Measurements from ENCODE around the gene COPZ1.

Gene COPZ1

DNA sequence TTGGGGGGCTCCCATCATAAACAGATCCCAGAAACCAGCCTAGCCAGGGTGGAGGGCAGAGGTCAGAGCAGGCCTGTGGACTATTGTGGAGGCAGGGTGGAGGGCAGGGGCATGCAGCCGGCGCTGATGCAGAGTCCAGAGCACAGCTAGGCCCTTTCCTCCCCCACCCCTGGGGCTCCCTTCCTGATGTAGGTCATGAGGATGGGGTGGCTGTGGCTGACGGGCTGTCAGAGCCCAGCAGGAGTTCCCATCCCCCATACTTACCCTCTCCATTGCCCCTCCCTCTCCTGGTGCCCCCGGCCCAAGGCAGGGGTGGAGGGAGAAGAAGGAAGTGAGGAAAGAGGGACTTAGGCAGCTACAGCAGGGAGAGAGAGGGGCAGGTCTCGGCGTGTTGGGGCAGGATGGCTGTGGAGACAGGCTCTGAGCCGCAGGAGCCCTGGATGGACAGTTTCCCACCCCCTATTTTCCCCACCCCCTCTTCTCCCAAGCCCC is 65.3 kb downstream of the COPZ1 start:
- no peaks in the 10 kb centered on the region for H3K9me3 ChIP-seq (ENCODE audit: control insufficient read depth, low read length)
- 2 to 5% methylated on average over 5 to 6 of the region's 7 CpGs for WGBS, 2 experiments
- H3K27me3 ChIP-seq (ENCODE audit: control insufficient read depth, insufficient read depth, low read length, poor library complexity, severe bottlenecking) = no peaks in the 10 kb centered on the region
- H3K4me1 ChIP-seq (ENCODE audit: control insufficient read depth, insufficient read depth, low read length) = peaks cover 64% of the 10 kb centered on the region
- H3K27ac ChIP-seq (ENCODE audit: insufficient read depth, low read depth, low read length, poor library complexity, severe bottlenecking) = no peak overlapping the region
- H3K4me3 ChIP-seq (ENCODE audit: insufficient read depth, low read depth, low read length) = peak overlapping the region; percentile 68
- no peaks in the 10 kb centered on the region for H3K36me3 ChIP-seq (ENCODE audit: control insufficient read depth, insufficient read depth, low read length)

DNA sequence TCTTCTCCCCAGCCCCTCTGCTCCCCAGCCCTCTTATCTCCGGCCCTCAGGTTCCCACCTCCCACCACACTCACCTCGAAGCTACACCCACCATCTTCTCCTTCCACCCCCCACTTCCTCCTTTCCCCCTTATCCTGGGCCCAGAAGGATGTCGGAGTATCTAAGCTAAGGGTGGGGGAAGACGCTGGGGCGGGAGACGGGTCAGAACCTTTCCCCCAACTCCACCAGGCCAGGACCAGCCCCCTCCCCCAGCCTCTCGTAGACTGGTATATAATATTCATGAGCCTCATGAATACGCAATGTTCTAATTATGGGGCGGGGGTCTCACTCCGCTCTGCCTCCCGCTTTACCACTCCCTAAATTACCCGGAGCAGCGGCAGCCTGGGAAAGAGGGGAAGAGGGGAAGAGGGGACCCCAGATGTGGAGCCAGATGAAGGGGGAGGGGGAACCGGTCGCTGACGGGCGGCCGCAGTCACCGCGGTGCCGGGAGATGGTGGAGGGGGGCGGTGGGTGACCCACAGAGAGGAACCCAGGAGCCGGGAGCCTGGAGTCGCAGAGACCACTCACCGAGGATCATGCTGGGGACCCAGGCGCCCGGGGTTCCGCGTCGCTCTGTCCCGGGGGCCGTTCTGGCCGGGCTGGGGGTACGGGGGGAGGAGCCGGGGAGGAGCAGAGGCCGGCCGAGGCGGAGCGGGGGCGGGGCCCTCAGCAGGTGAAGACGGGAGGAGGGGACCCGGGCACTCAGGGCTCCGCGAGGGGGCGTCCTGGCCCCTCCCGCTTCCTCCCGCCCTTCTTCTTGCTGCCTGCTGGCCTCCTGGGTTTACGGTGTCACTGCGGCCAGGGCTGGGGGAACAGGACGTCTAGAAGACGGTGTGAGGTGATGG is 66.0 kb downstream of the COPZ1 start:
- Histone ChIP-seq H3K27ac (ENCODE audit: insufficient read depth, low read depth, low read length, poor library complexity, severe bottlenecking) (peak overlapping the region; percentile 48), H3K4me3 (ENCODE audit: insufficient read depth, low read depth, low read length) (peak overlapping the region; percentile 68), H3K4me1 (ENCODE audit: control insufficient read depth, insufficient read depth, low read length) (peaks cover 57% of the 10 kb centered on the region), H3K27me3 (ENCODE audit: control insufficient read depth, insufficient read depth, low read length, poor library complexity, severe bottlenecking) (no peaks in the 10 kb centered on the region), H3K36me3 (ENCODE audit: control insufficient read depth, insufficient read depth, low read length) (peaks cover 6% of the 10 kb centered on the region), H3K9me3 (ENCODE audit: control insufficient read depth, low read length) (no peaks in the 10 kb centered on the region)
- 1% methylated on average over 46 to 51 of the region's 51 CpGs for WGBS, 2 experiments

DNA sequence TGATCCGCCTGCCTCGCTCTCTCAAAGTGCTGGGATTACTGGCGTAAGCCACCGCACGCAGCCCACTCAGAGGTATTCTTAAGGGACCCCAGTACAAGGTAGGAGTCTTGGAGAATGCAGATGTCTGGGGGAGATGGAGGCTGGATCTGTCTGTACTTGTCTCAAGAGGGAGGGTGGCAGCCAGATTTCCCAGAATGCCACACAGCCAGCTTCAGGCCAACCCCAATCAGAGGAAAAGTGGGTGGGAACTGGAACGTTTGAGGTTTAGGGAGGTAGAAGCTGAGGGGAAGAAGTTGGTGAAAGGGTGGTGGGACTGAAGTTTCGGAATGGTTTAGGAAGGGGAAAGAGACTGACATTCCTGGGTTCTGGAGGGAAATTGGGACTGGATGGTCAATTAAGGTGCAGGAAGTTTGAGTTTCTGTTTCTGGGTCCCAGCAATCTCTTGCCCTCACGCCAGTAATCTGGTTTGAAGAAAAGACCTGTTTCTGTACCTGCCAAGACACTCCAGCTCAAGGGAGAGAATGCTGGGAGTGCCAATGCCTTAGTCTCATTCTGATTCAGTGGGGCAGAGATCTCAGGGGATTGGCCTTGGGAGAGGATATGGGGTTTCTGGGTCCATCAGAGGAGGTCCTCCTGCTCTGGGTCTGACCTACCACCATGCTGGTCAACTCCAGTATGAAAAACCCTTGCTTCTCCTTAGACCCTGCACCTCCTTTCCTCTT is 67.7 kb downstream of the COPZ1 start:
- Histone ChIP-seq H3K9me3 (ENCODE audit: control insufficient read depth, low read length) (no peaks in the 10 kb centered on the region), H3K4me1 (ENCODE audit: control insufficient read depth, insufficient read depth, low read length) (peaks cover 40% of the 10 kb centered on the region), H3K27me3 (ENCODE audit: control insufficient read depth, insufficient read depth, low read length, poor library complexity, severe bottlenecking) (no peaks in the 10 kb centered on the region), H3K4me3 (ENCODE audit: insufficient read depth, low read depth, low read length) (no peak overlapping the region), H3K27ac (ENCODE audit: insufficient read depth, low read depth, low read length, poor library complexity, severe bottlenecking) (no peak overlapping the region), H3K36me3 (ENCODE audit: control insufficient read depth, insufficient read depth, low read length) (peaks cover 20% of the 10 kb centered on the region)
- WGBS, 2 experiments = 86 to 89% methylated on average over 8 of the region's 8 CpGs

DNA sequence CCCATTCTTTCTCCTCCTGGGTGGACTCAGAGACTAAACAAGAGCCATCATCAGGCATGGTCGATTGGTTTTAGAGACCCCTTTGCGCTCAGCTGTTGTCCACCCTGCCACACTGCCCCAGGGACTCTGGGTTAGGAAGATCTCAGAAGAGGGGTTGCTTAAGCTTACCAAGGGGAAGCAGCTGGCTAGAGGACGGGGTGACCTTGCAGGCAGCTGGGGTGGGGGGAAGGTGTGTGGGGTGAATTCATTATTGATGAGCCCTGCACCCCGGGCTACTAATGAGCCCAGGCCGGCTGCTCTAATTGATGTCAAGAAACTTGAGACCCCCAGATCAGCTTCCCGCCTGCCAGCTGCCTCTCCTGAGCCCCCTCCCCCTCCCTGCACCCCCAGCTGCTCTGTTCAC is 68.3 kb downstream of the COPZ1 start:
- H3K4me1 ChIP-seq (ENCODE audit: control insufficient read depth, insufficient read depth, low read length) = peaks cover 34% of the 10 kb centered on the region
- no peaks in the 10 kb centered on the region for H3K9me3 ChIP-seq (ENCODE audit: control insufficient read depth, low read length)
- WGBS, 2 experiments = 60 to 62% methylated on average over 6 of the region's 6 CpGs
- no peaks in the 10 kb centered on the region for H3K27me3 ChIP-seq (ENCODE audit: control insufficient read depth, insufficient read depth, low read length, poor library complexity, severe bottlenecking)
- peaks cover 23% of the 10 kb centered on the region for H3K36me3 ChIP-seq (ENCODE audit: control insufficient read depth, insufficient read depth, low read length)
- peak overlapping the region; percentile 30 for H3K27ac ChIP-seq (ENCODE audit: insufficient read depth, low read depth, low read length, poor library complexity, severe bottlenecking)
- H3K4me3 ChIP-seq (ENCODE audit: insufficient read depth, low read depth, low read length) = no peak overlapping the region

DNA sequence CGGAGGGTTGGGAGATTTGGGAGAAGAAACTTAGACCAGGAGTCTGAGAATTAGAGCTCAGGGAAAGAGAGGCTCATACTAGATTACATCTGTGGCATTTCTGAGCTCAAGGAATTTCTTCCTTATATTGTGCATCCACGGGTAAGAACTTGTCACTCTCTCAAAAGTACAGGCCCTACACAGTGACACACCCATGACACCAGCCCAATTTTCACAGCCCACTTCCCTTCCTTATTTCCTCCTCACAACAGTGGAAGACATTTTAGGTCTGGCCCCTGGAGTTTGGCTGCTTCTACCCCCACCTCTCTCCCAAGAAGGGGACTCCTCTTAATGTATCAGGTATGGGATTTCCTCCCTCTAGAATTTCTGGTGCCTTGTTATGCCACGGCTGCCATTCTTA is 68.8 kb downstream of the COPZ1 start:
- peaks cover 29% of the 10 kb centered on the region for H3K4me1 ChIP-seq (ENCODE audit: control insufficient read depth, insufficient read depth, low read length)
- WGBS, 2 experiments = 75 to 81% methylated on average over 3 of the region's 3 CpGs
- H3K4me3 ChIP-seq (ENCODE audit: insufficient read depth, low read depth, low read length) = no peak overlapping the region
- H3K9me3 ChIP-seq (ENCODE audit: control insufficient read depth, low read length) = no peaks in the 10 kb centered on the region
- no peaks in the 10 kb centered on the region for H3K27me3 ChIP-seq (ENCODE audit: control insufficient read depth, insufficient read depth, low read length, poor library complexity, severe bottlenecking)
- peak overlapping the region; percentile 30 for H3K27ac ChIP-seq (ENCODE audit: insufficient read depth, low read depth, low read length, poor library complexity, severe bottlenecking)
- H3K36me3 ChIP-seq (ENCODE audit: control insufficient read depth, insufficient read depth, low read length) = peaks cover 27% of the 10 kb centered on the region

DNA sequence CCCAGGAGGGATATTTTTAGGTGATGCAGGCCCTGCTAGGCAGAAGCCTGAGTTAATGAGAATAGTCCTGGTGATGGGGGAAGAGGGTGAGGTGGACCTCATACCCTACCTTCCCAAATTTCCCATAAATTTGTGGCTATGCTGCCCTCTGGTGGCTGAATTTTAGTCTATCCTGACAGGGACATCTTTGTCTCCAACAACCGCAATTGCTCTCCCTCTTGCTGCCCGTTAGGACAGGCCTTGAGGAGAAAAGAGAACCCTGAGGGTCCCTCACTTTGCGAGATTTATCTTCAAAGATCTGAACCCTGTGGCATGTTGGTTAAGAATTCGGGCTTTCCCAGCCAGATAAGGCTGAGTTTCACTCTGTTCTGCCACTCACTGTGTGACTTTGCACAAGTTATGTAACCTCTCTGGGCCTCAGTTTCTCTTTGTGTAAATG is 69.4 kb downstream of the COPZ1 start:
- 29 to 36% methylated on average over 4 of the region's 4 CpGs for WGBS, 2 experiments
- no peaks in the 10 kb centered on the region for H3K27me3 ChIP-seq (ENCODE audit: control insufficient read depth, insufficient read depth, low read length, poor library complexity, severe bottlenecking)
- peaks cover 24% of the 10 kb centered on the region for H3K4me1 ChIP-seq (ENCODE audit: control insufficient read depth, insufficient read depth, low read length)
- no peaks in the 10 kb centered on the region for H3K9me3 ChIP-seq (ENCODE audit: control insufficient read depth, low read length)
- H3K36me3 ChIP-seq (ENCODE audit: control insufficient read depth, insufficient read depth, low read length) = peaks cover 27% of the 10 kb centered on the region
- no peak overlapping the region for H3K27ac ChIP-seq (ENCODE audit: insufficient read depth, low read depth, low read length, poor library complexity, severe bottlenecking)
- no peak overlapping the region for H3K4me3 ChIP-seq (ENCODE audit: insufficient read depth, low read depth, low read length)

DNA sequence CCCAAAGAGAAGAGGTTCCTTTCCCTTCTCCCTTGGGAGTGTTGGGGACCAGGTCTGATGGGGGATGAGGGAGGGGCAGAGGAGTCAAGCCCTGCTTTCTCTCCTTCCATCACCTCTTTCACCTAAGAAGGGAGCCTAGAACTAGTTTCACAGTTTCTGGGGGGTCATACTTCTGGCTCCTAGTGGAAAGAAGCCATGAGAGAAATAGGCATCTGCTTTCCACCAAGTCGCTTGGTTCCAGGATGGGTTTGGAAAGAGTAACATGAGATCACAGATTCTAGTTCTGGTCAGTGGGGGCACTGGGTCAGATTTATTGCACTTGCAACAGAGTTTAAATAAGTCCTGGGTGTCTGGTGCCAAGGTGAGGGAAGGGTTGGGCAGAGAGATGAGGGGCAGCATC is 70.1 kb downstream of the COPZ1 start:
- H3K27ac ChIP-seq (ENCODE audit: insufficient read depth, low read depth, low read length, poor library complexity, severe bottlenecking) = no peak overlapping the region
- peaks cover 17% of the 10 kb centered on the region for H3K4me1 ChIP-seq (ENCODE audit: control insufficient read depth, insufficient read depth, low read length)
- WGBS, 2 experiments = 91 to 94% methylated on average over 1 of the region's 1 CpG
- no peaks in the 10 kb centered on the region for H3K9me3 ChIP-seq (ENCODE audit: control insufficient read depth, low read length)
- no peaks in the 10 kb centered on the region for H3K27me3 ChIP-seq (ENCODE audit: control insufficient read depth, insufficient read depth, low read length, poor library complexity, severe bottlenecking)
- no peak overlapping the region for H3K4me3 ChIP-seq (ENCODE audit: insufficient read depth, low read depth, low read length)
- H3K36me3 ChIP-seq (ENCODE audit: control insufficient read depth, insufficient read depth, low read length) = peaks cover 28% of the 10 kb centered on the region

DNA sequence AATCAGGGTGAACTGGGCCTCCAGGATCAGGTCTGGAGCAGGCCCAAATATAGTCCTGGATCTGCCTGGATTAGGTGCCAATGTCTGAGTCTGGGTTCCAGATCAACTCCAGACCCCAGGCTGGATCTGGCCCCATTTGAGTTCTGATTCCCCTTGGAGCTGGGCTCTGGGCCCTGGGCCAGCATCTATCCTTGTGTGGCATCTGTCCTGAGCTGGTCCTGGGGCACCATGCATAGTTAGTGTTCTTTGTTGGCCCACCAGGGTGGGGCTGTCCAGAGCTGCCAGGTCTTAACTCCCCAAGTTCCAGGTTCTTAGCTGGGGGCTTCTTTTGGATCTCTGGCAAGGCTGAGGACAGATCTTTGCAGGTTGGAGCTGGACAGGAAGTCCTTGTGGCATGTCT is 70.6 kb downstream of the COPZ1 start:
- Histone ChIP-seq H3K9me3 (ENCODE audit: control insufficient read depth, low read length) (no peaks in the 10 kb centered on the region), H3K27me3 (ENCODE audit: control insufficient read depth, insufficient read depth, low read length, poor library complexity, severe bottlenecking) (no peaks in the 10 kb centered on the region), H3K4me1 (ENCODE audit: control insufficient read depth, insufficient read depth, low read length) (peaks cover 14% of the 10 kb centered on the region), H3K4me3 (ENCODE audit: insufficient read depth, low read depth, low read length) (no peak overlapping the region), H3K36me3 (ENCODE audit: control insufficient read depth, insufficient read depth, low read length) (peaks cover 34% of the 10 kb centered on the region), H3K27ac (ENCODE audit: insufficient read depth, low read depth, low read length, poor library complexity, severe bottlenecking) (no peak overlapping the region)

DNA sequence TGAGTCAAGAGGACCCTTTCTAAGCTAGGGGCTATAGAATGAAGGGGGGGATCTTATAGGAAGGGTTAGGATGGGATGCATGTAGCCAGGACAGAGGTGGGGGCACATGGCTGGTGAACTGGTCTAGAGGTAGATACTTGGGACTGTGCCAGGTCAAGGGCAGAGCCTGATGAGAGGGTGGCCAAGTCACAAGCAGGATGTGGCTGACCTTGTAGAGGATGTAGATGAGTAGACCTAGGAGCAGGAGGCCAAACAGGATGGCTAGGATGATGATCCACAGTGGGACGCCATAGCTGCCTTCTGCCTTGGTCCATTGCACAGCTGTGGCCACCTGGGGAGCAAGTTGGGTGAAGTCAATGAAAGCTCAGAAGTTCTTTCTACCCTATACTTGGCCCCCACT is 72.2 kb downstream of the COPZ1 start:
- no peak overlapping the region for H3K27ac ChIP-seq (ENCODE audit: insufficient read depth, low read depth, low read length, poor library complexity, severe bottlenecking)
- H3K27me3 ChIP-seq (ENCODE audit: control insufficient read depth, insufficient read depth, low read length, poor library complexity, severe bottlenecking) = no peaks in the 10 kb centered on the region
- peaks cover 45% of the 10 kb centered on the region for H3K36me3 ChIP-seq (ENCODE audit: control insufficient read depth, insufficient read depth, low read length)
- no peak overlapping the region for H3K4me3 ChIP-seq (ENCODE audit: insufficient read depth, low read depth, low read length)
- H3K4me1 ChIP-seq (ENCODE audit: control insufficient read depth, insufficient read depth, low read length) = peaks cover 14% of the 10 kb centered on the region
- 95 to 97% methylated on average over 1 of the region's 1 CpG for WGBS, 2 experiments
- no peaks in the 10 kb centered on the region for H3K9me3 ChIP-seq (ENCODE audit: control insufficient read depth, low read length)

DNA sequence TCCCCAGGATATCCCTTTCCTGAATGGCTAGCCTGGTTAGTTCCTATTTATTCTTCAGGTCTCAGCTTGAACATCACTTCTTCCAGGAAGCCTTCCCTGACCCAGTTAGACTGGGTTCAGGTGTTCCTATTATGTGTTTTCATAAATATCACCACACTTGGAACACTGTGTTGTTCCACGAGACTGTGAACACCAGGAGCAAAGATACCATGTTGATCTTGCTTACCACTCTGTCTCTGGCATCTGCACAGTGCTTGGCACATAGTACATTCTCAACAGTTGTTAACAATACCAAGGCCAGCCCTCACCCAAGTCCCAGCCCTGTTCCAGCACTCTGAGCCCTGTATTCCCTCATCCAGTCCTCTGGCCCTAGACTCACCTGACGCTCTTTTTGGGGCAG is 73.3 kb downstream of the COPZ1 start:
- Histone ChIP-seq H3K27me3 (ENCODE audit: control insufficient read depth, insufficient read depth, low read length, poor library complexity, severe bottlenecking) (no peaks in the 10 kb centered on the region), H3K27ac (ENCODE audit: insufficient read depth, low read depth, low read length, poor library complexity, severe bottlenecking) (no peak overlapping the region), H3K4me3 (ENCODE audit: insufficient read depth, low read depth, low read length) (no peak overlapping the region), H3K9me3 (ENCODE audit: control insufficient read depth, low read length) (no peaks in the 10 kb centered on the region), H3K4me1 (ENCODE audit: control insufficient read depth, insufficient read depth, low read length) (peaks cover 9% of the 10 kb centered on the region), H3K36me3 (ENCODE audit: control insufficient read depth, insufficient read depth, low read length) (peaks cover 53% of the 10 kb centered on the region)
- WGBS, 2 experiments = 94 to 97% methylated on average over 2 of the region's 2 CpGs
